GM19238 (cell line): ENCODE results near the gene DGCR2.
"Not testable (repeated sequence)": the region's sequence is repeated elsewhere in the genome, so short reads cannot be mapped to it uniquely, and the experiment has no call there.

ENCODE experiments used
- DNase-seq: peaks from one replicate; pipeline ENCODE4 v3.0.0; 2011; ENCODE audit warnings: low spot score; ENCODE audit not compliant: insufficient read length

DGCR2 gene

GRCh38 chr22:19011075-19011474 is 111.1 kb downstream of the DGCR2 start:
- DNase-seq, result no peak

DNA sequence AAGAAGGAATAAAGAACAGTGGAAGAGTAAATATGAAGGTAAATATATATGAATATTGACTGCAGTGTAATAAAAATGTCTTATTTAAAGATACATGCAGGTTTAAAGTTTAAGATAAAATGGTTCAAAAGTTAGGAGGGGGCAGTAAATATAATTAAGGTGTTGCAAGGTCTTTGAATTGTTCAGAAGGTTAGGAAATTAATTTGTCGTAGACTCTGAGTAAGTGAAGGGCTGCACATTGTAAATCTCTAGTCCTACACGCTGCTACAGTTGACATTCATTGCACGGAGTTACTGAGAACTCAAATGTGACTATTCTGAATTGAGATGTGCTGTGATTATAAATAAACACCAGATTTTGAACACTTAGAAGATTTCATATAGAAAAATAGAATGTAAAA is 116.3 kb downstream of the DGCR2 start:
- DNase-seq, result no peak

GRCh38 chr22:19004471-19004870 is 117.7 kb downstream of the DGCR2 start:
- no peak for DNase-seq

DNA sequence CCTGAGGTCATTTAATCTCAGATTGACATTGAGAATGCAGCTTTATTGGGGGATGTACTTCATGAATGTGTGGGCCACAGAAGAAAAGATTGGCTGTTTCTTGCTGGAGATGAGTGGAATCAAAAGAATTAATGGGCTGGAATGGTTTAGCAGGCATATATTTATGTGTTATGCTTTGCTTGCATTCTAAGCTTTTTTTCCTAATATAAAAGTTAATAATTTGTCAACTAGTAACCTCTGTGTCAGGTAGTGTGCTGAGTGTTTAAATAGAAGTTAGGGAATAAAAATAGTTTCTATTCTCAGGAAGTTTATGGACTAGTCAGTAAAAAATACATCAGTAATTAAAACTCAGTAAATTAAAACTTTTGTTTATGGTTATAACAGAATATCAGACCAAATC is 118.7 kb downstream of the DGCR2 start:
- no peak for DNase-seq

GRCh38 chr22:19002684-19003038 is 119.6 kb downstream of the DGCR2 start:
- DNase-seq, result no peak

- no peak for DNase-seq
Measured at GRCh38 chr22:19001204-19001603, 121.0 kb downstream of the DGCR2 start.

DNA sequence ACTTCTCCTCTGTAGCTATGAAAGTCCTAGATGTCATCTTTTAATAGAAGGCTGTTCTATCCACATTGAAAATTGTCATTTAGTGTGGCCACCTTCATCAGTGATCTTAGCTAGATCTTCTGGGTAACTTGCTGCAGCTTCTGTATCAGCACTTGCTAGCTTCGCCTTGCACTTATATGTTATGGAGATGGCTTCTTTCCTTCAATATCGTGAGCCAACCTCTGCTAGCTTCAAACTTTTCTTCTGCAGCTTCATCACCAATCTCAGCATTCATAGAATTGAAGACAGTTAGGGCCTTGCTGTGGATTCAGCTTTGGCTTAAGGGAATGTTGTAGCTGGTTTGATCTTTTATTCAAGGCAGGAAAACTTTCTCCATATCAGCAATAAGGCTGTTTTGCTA is 122.1 kb downstream of the DGCR2 start:
- DNase-seq, result not testable (repeated sequence)

DNA sequence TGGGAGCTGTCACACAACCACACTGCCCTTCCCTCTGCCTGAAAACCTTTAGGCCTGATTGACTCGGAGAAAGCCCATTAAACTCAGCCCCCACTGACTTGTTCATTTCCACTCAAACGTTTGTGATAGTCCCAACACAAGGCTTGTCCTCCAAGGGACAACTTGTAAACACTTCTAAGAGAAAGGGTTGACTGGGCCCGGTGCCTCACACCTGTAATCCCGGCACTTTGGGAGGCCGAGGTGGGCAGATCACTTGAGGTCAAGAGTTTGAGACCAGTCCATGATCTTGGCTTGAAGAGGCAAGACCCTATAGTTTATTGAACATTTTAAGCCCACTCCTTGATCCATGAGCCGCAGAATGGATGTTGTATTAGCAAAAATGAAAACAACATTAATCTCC is 122.8 kb downstream of the DGCR2 start:
- DNase-seq, result no peak

DNA sequence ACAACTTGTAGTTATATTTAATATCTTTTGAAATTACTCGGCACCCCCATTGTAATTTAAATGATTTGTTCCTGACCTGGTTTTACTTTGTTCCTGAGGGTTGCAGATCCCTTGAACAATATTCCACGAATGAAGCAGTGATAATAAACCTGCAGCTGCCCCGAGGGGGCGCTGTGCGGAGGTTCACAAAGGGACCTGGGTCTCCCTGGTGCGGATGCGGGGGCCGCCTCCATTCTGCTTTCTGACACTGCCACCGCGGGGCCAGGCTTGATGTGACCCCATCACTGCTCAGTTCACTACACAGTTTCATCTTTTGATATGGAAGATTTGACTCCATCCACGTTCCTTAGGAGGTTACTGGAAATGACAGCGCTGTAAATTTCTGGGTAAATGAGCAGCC is 123.2 kb downstream of the DGCR2 start:
- no peak for DNase-seq

DNA sequence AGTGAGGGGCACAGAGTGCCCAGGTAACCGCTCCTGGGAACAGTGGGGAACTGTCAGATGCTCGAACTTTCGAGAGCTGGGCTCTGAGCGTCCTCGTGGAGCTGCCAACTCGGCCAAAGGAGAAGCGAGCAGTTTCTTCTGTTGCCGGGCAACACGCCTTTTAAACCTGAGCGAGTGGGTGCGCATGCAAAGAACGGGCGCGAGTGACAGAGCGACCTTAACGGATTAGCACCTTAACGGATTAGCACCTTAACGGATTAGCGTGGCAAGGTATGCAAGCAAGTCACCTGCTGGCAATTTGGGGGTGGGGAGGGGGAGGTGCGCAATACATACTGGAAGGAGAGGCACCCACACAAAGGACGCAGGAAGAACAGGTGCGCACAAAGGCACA is 124.3 kb downstream of the DGCR2 start:
- no peak for DNase-seq

DNA sequence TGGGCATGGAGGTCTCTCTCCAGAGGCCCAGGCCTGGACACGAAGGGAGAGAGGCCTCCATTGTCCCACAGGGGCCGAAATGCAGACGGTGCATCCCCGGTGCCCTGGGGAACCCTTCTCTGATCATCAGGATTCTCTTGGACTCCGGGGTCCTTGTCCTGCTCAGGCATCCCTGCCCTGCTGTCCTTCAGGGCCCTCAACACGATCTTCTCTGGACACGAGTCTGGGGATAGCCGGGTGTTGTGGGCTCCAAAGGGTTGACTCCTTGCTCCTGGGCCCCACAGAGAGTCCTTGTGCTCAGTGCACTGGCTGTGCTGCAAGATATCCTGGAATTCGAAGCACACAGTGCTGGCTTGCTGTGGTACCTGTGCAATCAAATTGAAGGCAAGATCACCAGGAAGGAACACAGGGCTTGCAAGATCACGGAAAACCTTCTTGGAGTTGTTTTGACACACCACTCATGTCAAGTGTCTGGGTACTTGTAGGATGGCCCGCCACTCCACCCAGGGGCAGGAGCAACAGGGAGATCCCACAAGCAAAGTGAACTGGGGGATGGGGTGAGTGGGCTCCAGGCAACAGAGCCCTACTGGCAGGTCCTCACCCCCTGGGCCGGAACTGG is 124.8 kb downstream of the DGCR2 start:
- no peak for DNase-seq

DNA sequence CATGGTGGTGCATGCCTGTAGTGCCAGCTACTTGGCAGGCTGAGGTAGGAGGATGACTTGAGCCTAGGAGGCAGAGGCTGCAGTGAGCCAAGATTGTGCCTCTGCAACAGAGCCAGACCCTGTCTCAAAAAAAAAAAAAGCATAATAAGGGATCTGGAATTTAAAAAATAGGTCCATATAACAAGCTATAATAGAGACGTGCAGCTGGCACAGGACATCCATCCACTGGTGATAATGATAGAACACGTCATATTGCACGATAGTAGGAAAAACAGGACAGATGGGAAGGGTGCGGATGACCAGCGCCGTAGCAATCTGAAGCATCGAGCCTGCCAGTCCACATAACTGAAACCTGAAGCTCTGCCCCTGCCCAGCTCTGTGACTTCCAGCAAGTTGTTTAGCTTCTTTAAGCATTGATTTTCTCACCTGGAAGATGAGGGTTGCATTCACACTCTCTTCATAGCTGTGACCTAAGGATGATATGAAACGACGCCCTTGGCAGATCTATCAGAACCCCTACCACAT is 125.8 kb downstream of the DGCR2 start:
- no peak for DNase-seq

DNA sequence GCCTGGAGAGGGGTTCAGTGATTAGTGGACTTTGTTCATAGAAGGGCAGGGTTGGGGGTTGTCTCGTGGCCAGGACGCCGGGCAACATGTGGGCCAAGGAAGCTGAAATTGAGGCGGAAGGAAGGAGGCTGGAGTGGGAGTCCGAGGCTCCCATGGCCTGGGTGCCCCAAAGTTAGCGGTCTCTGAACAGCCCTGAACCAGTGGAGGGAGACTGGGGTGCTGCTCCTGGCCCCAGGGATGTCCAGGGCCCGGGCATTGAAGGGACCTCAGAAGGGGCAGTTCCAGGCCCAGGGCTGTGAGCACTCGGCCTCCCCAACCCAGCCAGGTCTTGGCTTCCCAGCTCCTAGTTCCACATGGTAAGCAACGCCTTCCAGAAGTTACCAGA is 126.9 kb downstream of the DGCR2 start:
- DNase-seq, result no peak

DNA sequence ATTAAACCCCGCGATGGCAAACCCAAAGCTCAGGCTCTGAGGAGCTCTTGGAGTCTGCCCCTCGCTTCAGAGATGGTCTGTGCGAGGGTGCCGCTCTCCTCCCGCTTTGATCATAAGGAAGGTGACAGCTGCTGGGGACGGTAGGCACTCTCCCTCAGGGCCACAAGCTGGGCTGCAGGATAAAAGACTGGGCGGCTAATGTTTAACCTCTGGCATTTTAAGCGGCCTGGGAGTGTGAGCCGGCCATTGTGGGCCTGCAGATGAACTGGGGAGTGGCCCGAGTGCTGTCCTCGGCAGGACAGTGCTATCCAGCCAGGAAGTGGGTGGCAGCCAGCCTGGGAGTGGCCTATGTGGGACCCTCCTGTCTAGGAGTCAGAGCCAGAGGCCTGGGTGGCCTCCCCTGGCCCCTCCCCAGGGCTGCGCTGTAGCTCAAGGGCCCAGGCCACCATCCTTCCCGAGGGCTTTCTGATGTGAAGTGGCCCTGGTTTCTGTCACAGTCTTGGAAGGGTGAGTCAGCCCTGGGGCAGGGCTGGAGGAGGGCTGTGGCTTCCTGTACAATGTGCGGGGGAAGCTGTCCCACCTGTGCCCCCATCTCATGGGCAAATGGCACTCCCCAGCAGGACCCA is 127.4 kb downstream of the DGCR2 start:
- no peak for DNase-seq

GRCh38 chr22:18994056-18994455 is 128.2 kb downstream of the DGCR2 start:
- DNase-seq, result no peak

GRCh38 chr22:18992543-18993198 is 129.5 kb downstream of the DGCR2 start:
- no peak for DNase-seq

GRCh38 chr22:18991821-18992442 is 130.3 kb downstream of the DGCR2 start:
- no peak for DNase-seq

GRCh38 chr22:18991138-18991432 is 131.1 kb downstream of the DGCR2 start:
- no peak for DNase-seq

- no peak for DNase-seq
Measured at GRCh38 chr22:18990355-18991137, 131.7 kb downstream of the DGCR2 start.

DNA sequence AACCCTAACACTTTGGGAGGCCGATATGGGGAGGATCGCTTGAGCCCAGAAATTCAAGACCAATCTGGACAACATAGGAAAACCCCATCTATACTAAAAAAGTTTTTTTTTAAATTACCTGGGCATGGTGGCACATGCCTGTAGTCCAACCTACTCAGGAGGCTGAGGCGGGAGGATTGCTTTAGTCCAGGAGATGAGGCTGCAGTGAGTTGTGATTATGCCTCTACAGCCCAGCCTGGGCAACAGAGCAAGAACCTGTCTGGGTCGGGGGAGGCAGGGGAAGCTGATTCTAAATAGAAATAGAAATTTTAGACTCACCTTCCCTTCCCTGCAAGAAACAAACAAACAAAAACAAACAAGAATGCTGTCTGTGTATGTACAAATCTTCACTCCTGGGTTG is 133.3 kb downstream of the DGCR2 start:
- DNase-seq, result no peak

GRCh38 chr22:18987765-18988164 is 134.4 kb downstream of the DGCR2 start:
- no peak for DNase-seq

DNA sequence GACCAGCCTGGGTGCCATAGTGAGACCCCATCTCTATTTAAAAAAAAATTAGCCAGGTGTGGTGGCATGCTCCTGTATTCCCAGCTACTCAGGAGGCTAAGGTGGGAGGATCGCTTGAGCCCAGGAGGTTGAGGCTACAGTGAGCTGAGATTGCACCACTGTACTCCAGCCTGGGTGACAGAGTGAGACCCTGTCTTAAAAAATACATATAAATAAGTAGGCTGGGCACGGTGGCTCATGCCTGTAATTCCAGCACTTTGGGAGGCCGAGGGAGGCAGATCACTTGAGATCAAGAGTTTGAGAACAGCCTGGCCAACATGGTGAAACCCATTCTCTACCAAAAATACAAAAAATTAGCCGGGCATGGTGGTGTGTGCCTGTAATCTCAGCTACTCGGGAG is 135.1 kb downstream of the DGCR2 start:
- DNase-seq, result not testable (repeated sequence)
